Measurements from ENCODE around the gene RAB3A. TPM values are rescaled to one million over a fixed set of nuclear protein-coding genes. Genes with fewer than 3 reads are reported as not detected.

The RAB3A gene
- total RNA-seq (2014; rRNA removed), result 5.7 and 6.7 TPM in 2 replicates
- Bru-seq, nascent RNA, result percentile 50 among the genes with signal in this experiment
- percentile 61 among the genes with signal in this experiment for BruChase-seq, experiment 1, labeled RNA remaining after a 6-hour chase
- percentile 55 among the genes with signal in this experiment for BruChase-seq, experiment 2, labeled RNA remaining after a 2-hour chase
- long read RNA-seq, partial matches to known transcripts, result 1 of 8 reads
- long read RNA-seq, other reads (novel, unspliced or antisense), result 2 of 8 reads

- Histone ChIP-seq H3K9ac (ENCODE audit: low read length) (peak within 1 kb of the TSS; percentile 67), H3K4me2 (ENCODE audit: low read length) (peak within 1 kb of the TSS; percentile 98), H3K4me1 (ENCODE audit: insufficient read depth, low read length) (peaks cover 16% of the 10 kb centered on the region), H3K9me2 (replicated peaks; ENCODE audit: low read length) (no peaks in the 10 kb centered on the region), H2AFZ (ENCODE audit: low read length) (peak within 1 kb of the TSS; percentile 94), H3K79me2 (ENCODE audit: low read length) (peaks cover 23% of the 10 kb centered on the region), H3K27me3 (ENCODE audit: low read length) (no peaks in the 10 kb centered on the region), H3F3A (ENCODE audit: low read length, unreplicated experiment) (no peaks in the 10 kb centered on the region), H3K9me3 (ENCODE audit: low read length) (no peaks in the 10 kb centered on the region), H4K20me1 (ENCODE audit: low read length) (no peaks in the 10 kb centered on the region), H3K36me3 (ENCODE audit: low read depth, low read length) (peaks cover 4% of the 10 kb centered on the region; the same call in 1 of the 2 replicates), H3K4me3 (ENCODE audit: low read length) (peak within 1 kb of the TSS; percentile 90), H3K27ac (ENCODE audit: low read length) (peak within 1 kb of the TSS; percentile 10)
- DNase-seq, result peak; percentile 100
- POLR2A ChIA-PET (ENCODE audit: unreplicated experiment), result interaction anchor here (0.7 to 2.0 kb wide), 2 partner anchors 78 to 293 kb away, joined by 3 to 10 read pairs; partner anchors contain the start of gene JUND
- TF ChIP-seq EZH2phosphoT487 (IDR thresholded peaks at IDR 0.05; ENCODE audit: borderline replicate concordance, low read length) (no peak), EZH2 (IDR thresholded peaks at IDR 0.05; ENCODE audit: low read length, unreplicated experiment) (no peak), CTCF (conservative IDR thresholded peaks at IDR 0.05; ENCODE audit: low read depth, low read length) (no peak)
- peak; percentile 92 for ATAC-seq
- intact Hi-C loops (cut with micrococcal nuclease), result loop anchor here (1.0 to 10.0 kb wide), 4 partner anchors 12 to 211 kb away; partner anchors contain the start of genes LSM4 and SSBP4
- CTCF ChIA-PET, result interaction anchor here (0.5 to 1.2 kb wide), 3 partner anchors 27 to 1425 kb away, joined by 3 to 6 read pairs (median 4); no protein-coding TSS in a partner anchor
- no TSS peak for BruUV-seq (replicated peaks)
These were observed at the start of gene RAB3A for GRCh38 chr19:18203863-18204393. Gene RAB3A, minus strand, starts transcription at chr19:18204042. Its CDS starts 1,302 bp downstream, at chr19:18202740.

GRCh38 chr19:18253130-18253529 is 49.3 kb upstream of the RAB3A start:
- H3K9me2 ChIP-seq (replicated peaks; ENCODE audit: low read length), result no peaks in the 10 kb centered on the region

More at GRCh38 chr19:18253130-18253529, 49.3 kb upstream of the RAB3A start:
- ChIA-PET CTCF (interaction anchor here (0.7 to 2.4 kb wide), 2 partner anchors 24 to 45 kb away, joined by 6 to 27 read pairs; no protein-coding TSS in a partner anchor), POLR2A (ENCODE audit: unreplicated experiment) (interaction anchor here (0.6 kb wide), 1 partner anchor 118 kb away, joined by 5 read pairs; no protein-coding TSS in a partner anchor)
- Histone ChIP-seq H3K4me1 (ENCODE audit: insufficient read depth, low read length) (peaks cover 12% of the 10 kb centered on the region), H4K20me1 (ENCODE audit: low read length) (no peaks in the 10 kb centered on the region), H2AFZ (ENCODE audit: low read length) (no peak overlapping the region), H3K36me3 (ENCODE audit: low read depth, low read length) (no peaks in the 10 kb centered on the region), H3K4me2 (ENCODE audit: low read length) (no peak overlapping the region), H3F3A (ENCODE audit: low read length, unreplicated experiment) (no peaks in the 10 kb centered on the region), H3K79me2 (ENCODE audit: low read length) (no peaks in the 10 kb centered on the region), H3K27me3 (ENCODE audit: low read length) (no peaks in the 10 kb centered on the region), H3K4me3 (ENCODE audit: low read length) (no peak overlapping the region), H3K9ac (ENCODE audit: low read length) (no peak overlapping the region), H3K9me3 (ENCODE audit: low read length) (no peaks in the 10 kb centered on the region), H3K27ac (ENCODE audit: low read length) (no peak overlapping the region)
- BruUV-seq (replicated peaks), result no TSS peak
- intact Hi-C loops (cut with micrococcal nuclease), result loop anchor here (2.0 kb wide), 1 partner anchor 48 kb away; the partner anchor contains the start of gene RAB3A
- ATAC-seq, result no peak
- no peak for DNase-seq
- TF ChIP-seq CTCF (conservative IDR thresholded peaks at IDR 0.05; ENCODE audit: low read depth, low read length) (no peak), EZH2phosphoT487 (IDR thresholded peaks at IDR 0.05; ENCODE audit: borderline replicate concordance, low read length) (no peak), EZH2 (IDR thresholded peaks at IDR 0.05; ENCODE audit: low read length, unreplicated experiment) (no peak)
